Measurements from ENCODE around the gene TBC1D1. TPM values are rescaled to one million over a fixed set of nuclear protein-coding genes. Genes with fewer than 3 reads are reported as not detected.
A peak's percentile ranks its signal among the peaks of the same experiment; 100 is the strongest.

TBC1D1 gene
- total RNA-seq, 1 donor from 2014 or later = 107 TPM

GRCh38 chr4:37990731-37991245 is 99.9 kb downstream of the TBC1D1 start:
- no peak for DNase-seq (ENCODE audit: low read depth in 2 of 2)

GRCh38 chr4:37991623-37992410 is 100.9 kb downstream of the TBC1D1 start:
- no peak for DNase-seq (ENCODE audit: low read depth in 2 of 2)

GRCh38 chr4:37993806-37994205 is 102.9 kb downstream of the TBC1D1 start:
- DNase-seq (ENCODE audit: low read depth in 2 of 2) = no peak

GRCh38 chr4:37994569-37994968 is 103.7 kb downstream of the TBC1D1 start:
- no peak for DNase-seq (ENCODE audit: low read depth in 2 of 2)

- DNase-seq (ENCODE audit: low read depth in 2 of 2) = no peak
Observed at GRCh38 chr4:37995299-37995821, 104.5 kb downstream of the TBC1D1 start.

GRCh38 chr4:37995981-37996775 is 105.3 kb downstream of the TBC1D1 start:
- no peak for DNase-seq (ENCODE audit: low read depth in 2 of 2)

- DNase-seq (ENCODE audit: low read depth in 2 of 2) = no peak
Observed at GRCh38 chr4:37998226-37998625, 107.3 kb downstream of the TBC1D1 start.

- no peak for DNase-seq (ENCODE audit: low read depth in 2 of 2)
Observed at GRCh38 chr4:37999000-37999716, 108.3 kb downstream of the TBC1D1 start.

- no peak for DNase-seq (ENCODE audit: low read depth in 2 of 2)
Observed at GRCh38 chr4:37999965-38000364, 109.1 kb downstream of the TBC1D1 start.

GRCh38 chr4:38001927-38002326 is 111.0 kb downstream of the TBC1D1 start:
- DNase-seq (ENCODE audit: low read depth in 2 of 2) = no peak

- peak in 1 of 2 donors; percentile 12 for DNase-seq (ENCODE audit: low read depth in 2 of 2)
Observed at GRCh38 chr4:38002451-38003071, 111.7 kb downstream of the TBC1D1 start.

- no peak for DNase-seq (ENCODE audit: low read depth in 2 of 2)
Observed at GRCh38 chr4:38003102-38003501, 112.2 kb downstream of the TBC1D1 start.

- DNase-seq (ENCODE audit: low read depth in 2 of 2) = no peak
Observed at GRCh38 chr4:38003628-38004027, 112.7 kb downstream of the TBC1D1 start.

GRCh38 chr4:38004062-38004461 is 113.2 kb downstream of the TBC1D1 start:
- no peak for DNase-seq (ENCODE audit: low read depth in 2 of 2)

GRCh38 chr4:38004887-38005286 is 114.0 kb downstream of the TBC1D1 start:
- DNase-seq (ENCODE audit: low read depth in 2 of 2) = no peak

GRCh38 chr4:38005637-38006036 is 114.8 kb downstream of the TBC1D1 start:
- DNase-seq (ENCODE audit: low read depth in 2 of 2) = no peak

GRCh38 chr4:38007645-38008044 is 116.8 kb downstream of the TBC1D1 start:
- no peak for DNase-seq (ENCODE audit: low read depth in 2 of 2)

GRCh38 chr4:38008571-38009021 is 117.7 kb downstream of the TBC1D1 start:
- DNase-seq (ENCODE audit: low read depth in 2 of 2) = no peak

GRCh38 chr4:38009421-38009820 is 118.5 kb downstream of the TBC1D1 start:
- no peak for DNase-seq (ENCODE audit: low read depth in 2 of 2)

GRCh38 chr4:38009949-38010348 is 119.1 kb downstream of the TBC1D1 start:
- DNase-seq (ENCODE audit: low read depth in 2 of 2) = no peak

- DNase-seq (ENCODE audit: low read depth in 2 of 2) = no peak
Observed at GRCh38 chr4:38011511-38012162, 120.8 kb downstream of the TBC1D1 start.

All from lung microvascular endothelial cell (primary cell).